Endothelial cell (in vitro differentiated cells): ENCODE data around the gene DOCK11. TPM values are rescaled to one million over a fixed set of nuclear protein-coding genes. Genes with fewer than 3 reads are reported as not detected.

Experiments
- DNase-seq: peaks from one replicate; pipeline ENCODE4 v3.0.0; 2021; ENCODE audit warnings: low spot score
- H3K27ac Mint-ChIP-seq: one replicate; pipeline ENCODE4 v1.8.0; 2021; ENCODE audit warnings: mixed read lengths, inconsistent platforms; ENCODE audit not compliant: unreplicated experiment
- H3K27me3 Mint-ChIP-seq: one replicate; pipeline ENCODE4 v1.8.0; 2021; ENCODE audit warnings: mild to moderate bottlenecking, moderate library complexity, mixed read lengths, inconsistent platforms; ENCODE audit not compliant: unreplicated experiment
- H3K36me3 Mint-ChIP-seq: one replicate; pipeline ENCODE4 v1.8.0; 2021; ENCODE audit warnings: mild to moderate bottlenecking, low read depth, mixed read lengths, inconsistent platforms; ENCODE audit not compliant: unreplicated experiment
- H3K4me1 Mint-ChIP-seq: one replicate; pipeline ENCODE4 v1.8.0; 2021; ENCODE audit warnings: mild to moderate bottlenecking, mixed read lengths, inconsistent platforms; ENCODE audit not compliant: unreplicated experiment
- H3K4me3 Mint-ChIP-seq: one replicate; pipeline ENCODE4 v1.8.0; 2021; ENCODE audit warnings: mild to moderate bottlenecking, mixed read lengths, inconsistent platforms; ENCODE audit not compliant: unreplicated experiment
- H3K9me3 Mint-ChIP-seq: one replicate; pipeline ENCODE4 v1.8.0; 2021; ENCODE audit warnings: mixed read lengths, inconsistent platforms; ENCODE audit not compliant: unreplicated experiment
- total RNA-seq: library from RNA; stranded (reverse); fragmentation: NEBNext Ultra II Directional; extraction: Animal tissue kit (Norgen Biotek cat#: 25700); gene quantifications from one replicate; pipeline ENCODE4 v1.2.1, GENCODE V29; 2021; ENCODE audit not compliant: unreplicated experiment
- TF ChIP-seq, protein P1 (sequence below): fragments of 200-600 bp; sonication (generic); IDR thresholded peaks from one replicate; pipeline ENCODE4 v1.5.0; 2021; ENCODE audit warnings: antibody characterized with exemption; ENCODE audit not compliant: unreplicated experiment

DOCK11 gene
- total RNA-seq, 1 donor from 2014 or later, result 10.9 TPM

DNA sequence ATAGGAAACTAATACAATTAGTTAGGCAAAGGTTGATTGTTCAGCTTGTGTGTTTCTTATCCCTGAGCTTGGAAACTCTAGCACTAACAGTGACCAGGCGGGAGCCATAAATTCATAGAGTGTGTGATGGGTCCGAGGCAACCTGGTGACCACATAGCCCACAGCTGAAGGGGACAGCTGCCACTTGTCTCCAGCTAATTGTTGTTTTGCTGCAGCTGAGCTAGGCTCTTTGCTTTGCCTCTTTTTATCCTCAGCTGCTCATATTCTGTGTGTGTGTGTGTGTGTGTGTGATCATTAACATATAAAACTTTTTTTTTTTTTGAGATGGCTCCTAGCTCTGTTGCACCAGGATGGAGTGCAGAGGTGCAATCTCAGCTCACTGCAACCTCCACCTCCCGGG lies 53.2 kb downstream of the DOCK11 start:
- Mint-ChIP-seq H3K36me3 (no peaks in the 10 kb centered on the region), H3K27ac (no peak overlapping the region), H3K4me3 (no peak overlapping the region), H3K9me3 (no peaks in the 10 kb centered on the region), H3K27me3 (no peaks in the 10 kb centered on the region), H3K4me1 (no peaks in the 10 kb centered on the region)
- TF ChIP-seq, protein P1, sequence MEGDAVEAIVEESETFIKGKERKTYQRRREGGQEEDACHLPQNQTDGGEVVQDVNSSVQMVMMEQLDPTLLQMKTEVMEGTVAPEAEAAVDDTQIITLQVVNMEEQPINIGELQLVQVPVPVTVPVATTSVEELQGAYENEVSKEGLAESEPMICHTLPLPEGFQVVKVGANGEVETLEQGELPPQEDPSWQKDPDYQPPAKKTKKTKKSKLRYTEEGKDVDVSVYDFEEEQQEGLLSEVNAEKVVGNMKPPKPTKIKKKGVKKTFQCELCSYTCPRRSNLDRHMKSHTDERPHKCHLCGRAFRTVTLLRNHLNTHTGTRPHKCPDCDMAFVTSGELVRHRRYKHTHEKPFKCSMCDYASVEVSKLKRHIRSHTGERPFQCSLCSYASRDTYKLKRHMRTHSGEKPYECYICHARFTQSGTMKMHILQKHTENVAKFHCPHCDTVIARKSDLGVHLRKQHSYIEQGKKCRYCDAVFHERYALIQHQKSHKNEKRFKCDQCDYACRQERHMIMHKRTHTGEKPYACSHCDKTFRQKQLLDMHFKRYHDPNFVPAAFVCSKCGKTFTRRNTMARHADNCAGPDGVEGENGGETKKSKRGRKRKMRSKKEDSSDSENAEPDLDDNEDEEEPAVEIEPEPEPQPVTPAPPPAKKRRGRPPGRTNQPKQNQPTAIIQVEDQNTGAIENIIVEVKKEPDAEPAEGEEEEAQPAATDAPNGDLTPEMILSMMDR, result no peak
- no peak for DNase-seq

DNA sequence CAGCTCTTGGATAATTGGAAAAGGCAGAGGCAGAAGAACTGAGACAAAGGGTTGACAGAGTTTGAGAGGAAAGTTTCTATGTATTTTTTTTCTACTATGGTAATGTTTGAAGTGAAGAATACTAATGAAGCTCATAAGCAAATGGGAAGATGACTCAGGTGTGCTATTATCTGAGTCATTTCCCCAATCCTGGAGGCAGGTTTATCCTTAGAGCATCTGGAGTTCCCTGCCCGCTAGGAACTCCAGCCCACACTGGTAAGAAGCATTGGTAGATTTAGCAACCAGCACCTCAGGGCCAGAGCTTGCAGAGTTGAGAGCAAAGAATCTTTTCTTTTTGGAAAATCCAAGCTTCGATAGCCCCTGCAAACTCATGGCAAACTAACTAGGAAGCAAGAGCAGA lies 55.2 kb downstream of the DOCK11 start:
- H3K4me1 Mint-ChIP-seq, result no peaks in the 10 kb centered on the region
- H3K9me3 Mint-ChIP-seq, result no peaks in the 10 kb centered on the region
- H3K4me3 Mint-ChIP-seq, result no peak overlapping the region
- H3K27me3 Mint-ChIP-seq, result no peaks in the 10 kb centered on the region
- no peak overlapping the region for H3K27ac Mint-ChIP-seq
- DNase-seq, result no peak
- H3K36me3 Mint-ChIP-seq, result no peaks in the 10 kb centered on the region
- TF ChIP-seq, protein P1, result no peak

DNA sequence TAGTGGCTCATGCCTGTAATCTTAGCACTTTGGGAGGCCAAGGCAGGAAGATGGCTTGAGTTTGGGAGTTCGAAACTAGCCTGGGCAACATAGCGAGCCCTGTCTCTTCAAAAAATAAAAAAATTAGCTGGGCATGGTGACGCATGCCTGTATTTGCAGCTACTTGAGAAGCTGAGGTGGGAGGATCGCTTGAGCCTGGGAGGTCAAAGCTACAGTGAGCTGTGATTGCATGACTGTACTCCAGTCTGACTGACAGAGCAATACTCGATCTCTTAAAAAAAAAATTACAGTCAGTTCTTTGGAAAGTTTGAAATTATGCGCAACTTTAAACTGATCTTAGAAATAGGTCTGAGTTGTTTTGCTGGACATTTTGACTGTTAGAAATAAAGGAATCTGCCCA lies 55.8 kb downstream of the DOCK11 start:
- H3K4me1 Mint-ChIP-seq, result no peaks in the 10 kb centered on the region
- H3K4me3 Mint-ChIP-seq, result no peak overlapping the region
- DNase-seq, result no peak
- no peaks in the 10 kb centered on the region for H3K36me3 Mint-ChIP-seq
- no peak overlapping the region for H3K27ac Mint-ChIP-seq
- no peaks in the 10 kb centered on the region for H3K9me3 Mint-ChIP-seq
- H3K27me3 Mint-ChIP-seq, result no peaks in the 10 kb centered on the region
- TF ChIP-seq, protein P1, result no peak

DNA sequence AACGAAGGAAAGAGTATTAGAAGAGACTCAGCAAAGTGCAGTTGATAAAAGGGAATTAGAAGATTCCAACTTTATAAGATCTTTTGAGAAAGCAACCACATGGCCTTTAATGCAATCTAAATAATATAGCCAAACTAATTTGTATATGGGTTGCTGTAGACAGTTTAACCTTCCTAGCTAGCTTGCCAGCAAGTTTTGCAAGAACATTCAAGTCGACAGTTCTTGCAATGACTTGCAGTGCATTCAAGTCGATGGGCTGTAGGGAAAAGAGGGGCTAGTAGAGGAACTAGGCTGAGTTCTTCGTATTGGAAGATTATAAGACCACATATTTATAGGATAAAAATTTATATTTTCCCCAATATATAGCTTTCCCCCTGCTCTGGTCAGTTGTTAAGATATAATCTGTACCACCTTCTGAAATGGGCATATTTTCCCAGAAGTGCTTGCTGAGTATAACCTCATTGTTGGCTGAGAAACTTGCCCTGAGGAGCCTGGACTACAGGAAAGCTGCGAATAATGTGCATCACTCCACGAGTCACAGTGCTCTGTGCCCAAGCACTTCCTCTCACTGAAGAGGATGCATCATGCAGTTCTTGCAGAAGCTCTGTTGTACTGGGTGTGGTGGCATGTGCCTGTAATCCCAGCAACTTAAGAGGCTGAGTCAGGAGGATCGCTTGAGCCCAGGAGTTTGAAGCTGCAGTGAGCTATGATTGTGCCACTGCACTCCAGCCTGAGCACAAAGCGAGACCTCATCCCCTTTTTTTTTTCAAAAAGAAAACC lies 56.7 kb downstream of the DOCK11 start:
- peaks cover 1% of the 10 kb centered on the region for H3K27me3 Mint-ChIP-seq
- no peaks in the 10 kb centered on the region for H3K9me3 Mint-ChIP-seq
- H3K36me3 Mint-ChIP-seq, result no peaks in the 10 kb centered on the region
- peaks cover 7% of the 10 kb centered on the region for H3K4me1 Mint-ChIP-seq
- DNase-seq, result no peak
- H3K27ac Mint-ChIP-seq, result no peak overlapping the region
- H3K4me3 Mint-ChIP-seq, result no peak overlapping the region
- TF ChIP-seq, protein P1, result no peak

DNA sequence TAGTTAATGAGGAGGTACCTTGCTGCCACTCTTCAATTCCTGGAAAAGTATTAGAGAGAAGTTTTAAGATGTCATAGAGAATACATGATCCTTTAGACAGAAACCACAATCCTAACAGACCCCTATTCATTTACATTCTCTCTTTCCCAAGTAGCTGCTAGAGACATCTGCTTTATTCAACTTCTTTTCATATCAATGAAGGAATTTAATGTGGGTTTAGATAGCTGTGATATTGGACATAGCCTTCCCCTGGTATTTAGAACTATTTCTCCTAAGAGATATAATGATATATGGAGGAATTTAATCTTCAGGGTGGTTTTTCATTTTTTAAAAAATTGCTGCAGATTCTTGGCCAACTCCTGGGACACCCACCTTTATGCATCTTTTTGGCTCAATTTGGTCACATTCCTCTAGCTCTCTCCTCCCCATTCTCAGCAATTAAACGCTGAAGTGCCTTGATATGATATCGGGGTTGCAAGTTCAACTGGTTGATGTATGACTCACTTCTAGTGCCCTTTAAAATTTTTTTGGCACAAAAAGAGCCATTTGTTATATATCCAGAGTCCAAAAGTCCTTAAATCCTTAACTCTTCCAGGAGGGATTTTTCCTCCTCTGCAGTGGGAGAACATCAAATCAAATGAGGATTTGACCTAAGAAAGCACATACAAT lies 57.6 kb downstream of the DOCK11 start:
- DNase-seq, result no peak
- Mint-ChIP-seq H3K9me3 (no peaks in the 10 kb centered on the region), H3K36me3 (no peaks in the 10 kb centered on the region), H3K4me1 (peaks cover 7% of the 10 kb centered on the region), H3K4me3 (no peak overlapping the region), H3K27me3 (peaks cover 1% of the 10 kb centered on the region), H3K27ac (no peak overlapping the region)
- TF ChIP-seq, protein P1, result no peak
